ENCODE measurements around the gene HERPUD1.

The HERPUD1 gene

DNA sequence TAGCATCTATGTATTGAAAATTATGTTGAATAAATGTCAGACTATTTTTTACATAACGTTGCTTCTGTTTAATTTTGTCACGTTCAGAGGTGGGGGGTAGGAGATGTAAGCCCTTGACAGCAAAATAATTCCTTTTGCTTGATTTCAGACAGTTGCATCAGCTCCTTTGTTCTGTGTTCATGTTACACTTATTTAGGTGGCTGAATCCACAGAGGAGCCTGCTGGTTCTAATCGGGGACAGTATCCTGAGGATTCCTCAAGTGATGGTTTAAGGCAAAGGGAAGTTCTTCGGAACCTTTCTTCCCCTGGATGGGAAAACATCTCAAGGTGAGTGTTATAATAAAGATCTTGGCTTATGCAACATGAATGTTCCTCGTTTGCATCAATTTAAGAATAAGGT is 4.5 kb downstream of the HERPUD1 start:
- DNase-seq: no peak

DNA sequence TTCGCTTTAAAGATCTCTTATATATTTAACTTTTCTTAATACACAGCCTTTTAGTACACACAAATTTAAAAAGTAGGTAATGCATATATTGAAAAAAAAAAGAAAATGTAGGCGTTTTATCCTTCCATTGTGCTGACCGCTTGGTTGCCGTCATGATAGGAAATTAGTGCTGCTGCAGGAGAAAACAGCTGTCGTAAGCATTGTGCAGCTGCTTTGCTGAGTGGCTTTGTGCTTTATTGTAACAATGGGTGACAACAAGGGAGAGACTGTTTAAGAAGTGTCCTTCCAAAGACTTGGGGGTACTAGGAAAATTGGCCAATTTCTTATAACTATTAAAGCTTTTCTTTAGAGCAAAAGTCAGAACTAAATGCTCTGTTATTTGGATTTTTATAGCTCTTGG is 5.0 kb downstream of the HERPUD1 start:
- DNase-seq: no peak

DNA sequence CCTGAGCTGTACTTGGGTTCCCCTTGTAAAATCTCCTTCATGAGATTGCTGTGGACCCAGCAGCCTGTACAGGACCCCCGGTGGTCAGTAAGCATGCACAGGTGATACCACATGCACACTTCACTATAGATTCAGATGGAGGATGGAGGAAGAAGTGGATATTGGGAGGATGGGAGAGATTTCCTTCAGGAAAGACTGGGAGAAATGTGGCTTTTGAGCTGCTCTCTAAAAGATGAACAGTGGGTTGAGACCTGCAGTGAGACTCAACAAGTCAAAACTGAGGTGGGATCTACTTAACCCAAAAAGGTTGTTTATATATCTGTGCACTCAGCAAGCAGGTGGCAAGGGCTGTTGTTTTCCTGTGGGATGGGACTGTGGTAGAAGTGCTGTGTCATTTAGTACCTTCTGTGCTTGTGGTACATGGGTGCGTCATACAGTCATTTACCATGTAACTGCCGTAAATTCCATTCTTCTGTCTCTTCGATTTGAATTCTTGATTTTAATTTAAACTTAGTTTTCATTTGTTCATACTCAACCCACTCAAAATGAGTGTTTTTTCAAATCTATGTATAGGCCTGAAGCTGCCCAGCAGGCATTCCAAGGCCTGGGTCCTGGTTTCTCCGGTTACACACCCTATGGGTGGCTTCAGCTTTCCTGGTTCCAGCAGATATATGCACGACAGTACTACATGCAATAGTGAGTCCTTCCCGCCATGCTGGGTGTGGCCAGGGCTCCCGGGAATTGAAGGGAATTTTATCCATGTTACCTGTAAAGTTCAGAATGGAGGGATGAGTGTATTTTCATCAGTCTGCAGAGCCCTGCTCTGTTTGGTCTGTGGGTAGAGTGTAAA is 6.9 kb downstream of the HERPUD1 start:
- DNase-seq: no peak

DNA sequence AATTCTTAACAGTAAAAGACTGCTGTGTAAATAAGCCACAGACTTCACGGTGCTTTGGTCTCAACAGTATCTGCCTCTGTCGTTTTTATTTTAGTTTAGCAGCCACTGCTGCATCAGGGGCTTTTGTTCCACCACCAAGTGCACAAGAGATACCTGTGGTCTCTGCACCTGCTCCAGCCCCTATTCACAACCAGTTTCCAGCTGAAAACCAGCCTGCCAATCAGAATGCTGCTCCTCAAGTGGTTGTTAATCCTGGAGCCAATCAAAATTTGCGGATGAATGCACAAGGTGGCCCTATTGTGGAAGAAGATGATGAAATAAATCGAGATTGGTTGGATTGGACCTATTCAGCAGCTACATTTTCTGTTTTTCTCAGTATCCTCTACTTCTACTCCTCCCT is 7.9 kb downstream of the HERPUD1 start:
- peak; percentile 8 for DNase-seq

DNA sequence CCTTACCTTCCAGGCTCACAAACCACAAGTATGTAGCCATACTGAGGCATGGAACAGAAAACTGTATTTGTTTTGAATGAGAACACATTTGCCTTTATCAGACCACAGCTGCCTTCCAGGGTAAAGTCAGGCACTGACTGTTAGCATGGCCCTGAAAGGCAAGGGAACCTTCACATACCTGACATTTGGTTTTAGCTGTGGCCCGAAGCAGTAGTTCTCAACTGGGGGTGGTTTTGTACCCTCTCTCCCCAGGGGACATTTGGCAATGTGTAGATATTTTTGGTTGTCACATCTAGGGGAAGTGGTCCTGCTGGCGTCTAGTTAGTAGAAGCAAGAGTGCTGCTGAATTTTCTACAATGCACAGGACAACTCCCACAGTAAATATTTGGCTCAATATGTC is 9.2 kb downstream of the HERPUD1 start:
- no peak for DNase-seq

DNA sequence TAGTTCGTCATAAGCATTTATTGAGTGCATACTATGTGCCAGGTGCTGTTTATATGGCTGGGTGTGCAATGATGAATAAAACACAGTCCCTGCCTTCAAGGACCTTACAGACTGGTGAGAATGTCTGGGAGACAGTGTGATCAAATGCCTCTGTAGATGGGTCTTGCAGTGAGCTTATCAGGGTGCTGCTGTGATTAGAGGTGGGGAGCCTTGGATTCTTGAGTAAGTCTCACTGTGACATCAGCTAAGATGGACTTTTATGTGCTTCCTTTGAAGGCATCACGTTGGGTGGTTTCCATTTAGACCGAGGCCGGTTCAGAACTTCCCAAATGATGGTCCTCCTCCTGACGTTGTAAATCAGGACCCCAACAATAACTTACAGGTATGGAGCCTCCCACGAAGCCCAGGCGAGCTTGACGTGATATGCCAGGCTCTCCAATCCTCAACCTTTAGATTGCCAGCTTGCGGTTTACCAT is 10.0 kb downstream of the HERPUD1 start:
- DNase-seq: no peak

DNA sequence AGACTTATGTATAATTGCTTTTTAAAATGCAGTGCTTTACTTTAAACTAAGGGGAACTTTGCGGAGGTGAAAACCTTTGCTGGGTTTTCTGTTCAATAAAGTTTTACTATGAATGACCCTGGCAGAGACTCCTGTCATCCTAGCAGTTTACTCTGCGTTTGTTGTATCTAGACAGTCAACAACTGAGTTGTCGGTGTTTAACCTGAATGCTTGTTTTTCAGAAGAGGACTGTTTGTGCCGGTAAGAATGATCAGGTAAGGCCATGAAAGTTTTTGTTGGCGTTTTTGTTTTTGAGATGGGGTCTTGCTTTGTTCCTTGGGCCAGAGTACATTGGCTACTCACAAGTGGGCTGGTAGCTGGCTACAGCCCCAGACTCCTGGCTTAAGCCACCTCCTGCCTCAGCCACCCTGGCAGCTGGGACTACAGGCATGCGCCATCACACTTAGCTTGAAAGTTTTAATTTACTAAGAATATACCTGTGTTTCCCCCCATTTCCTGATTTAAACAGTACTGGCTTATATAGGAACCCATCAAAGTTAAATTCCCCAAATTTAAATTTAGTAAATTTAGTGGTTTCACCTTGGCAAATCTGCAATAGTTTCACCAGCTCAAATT is 11.9 kb downstream of the HERPUD1 start:
- DNase-seq: no peak

DNA sequence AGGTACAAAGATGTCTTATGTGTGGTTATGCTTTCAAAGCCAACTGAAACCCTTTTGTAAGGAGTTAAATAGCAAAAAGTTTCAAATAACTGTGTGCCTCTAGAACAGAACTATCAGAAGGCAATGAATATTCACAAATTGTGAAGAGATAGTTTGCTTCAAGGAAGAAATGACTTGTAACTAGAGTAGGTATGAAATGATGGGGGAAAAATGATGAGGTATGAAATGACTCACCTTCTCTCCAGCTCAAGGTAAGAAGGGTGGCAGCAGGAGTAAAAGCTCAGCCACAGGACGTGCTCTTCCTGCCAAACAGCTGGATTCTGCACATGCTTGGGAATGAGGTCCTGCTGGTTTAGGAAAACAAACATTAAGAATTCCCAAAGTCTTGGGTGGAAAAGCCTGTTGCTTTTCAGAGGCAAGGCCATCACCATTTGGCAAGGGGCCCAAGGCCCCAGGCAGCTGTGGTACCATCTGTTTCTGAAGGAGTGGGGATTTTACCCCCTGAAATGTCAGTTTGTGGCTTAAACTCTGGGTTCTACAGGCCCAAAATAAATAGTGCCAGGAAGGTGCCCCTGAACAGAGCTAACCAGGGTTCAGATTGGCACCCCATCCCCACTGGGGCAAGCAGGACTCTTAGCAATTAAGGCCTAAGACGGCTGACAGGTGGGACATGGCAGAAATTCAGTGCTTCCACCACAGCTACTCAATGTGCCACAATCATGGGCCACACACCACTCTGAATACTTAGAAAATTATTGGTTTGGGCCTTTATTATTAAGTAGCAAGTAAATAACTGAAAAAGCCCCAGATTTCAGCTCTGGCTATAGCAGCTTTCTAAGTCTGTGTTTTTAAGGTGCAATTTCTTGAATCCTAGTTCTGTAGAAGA is 13.3 kb downstream of the HERPUD1 start:
- no peak for DNase-seq

DNA sequence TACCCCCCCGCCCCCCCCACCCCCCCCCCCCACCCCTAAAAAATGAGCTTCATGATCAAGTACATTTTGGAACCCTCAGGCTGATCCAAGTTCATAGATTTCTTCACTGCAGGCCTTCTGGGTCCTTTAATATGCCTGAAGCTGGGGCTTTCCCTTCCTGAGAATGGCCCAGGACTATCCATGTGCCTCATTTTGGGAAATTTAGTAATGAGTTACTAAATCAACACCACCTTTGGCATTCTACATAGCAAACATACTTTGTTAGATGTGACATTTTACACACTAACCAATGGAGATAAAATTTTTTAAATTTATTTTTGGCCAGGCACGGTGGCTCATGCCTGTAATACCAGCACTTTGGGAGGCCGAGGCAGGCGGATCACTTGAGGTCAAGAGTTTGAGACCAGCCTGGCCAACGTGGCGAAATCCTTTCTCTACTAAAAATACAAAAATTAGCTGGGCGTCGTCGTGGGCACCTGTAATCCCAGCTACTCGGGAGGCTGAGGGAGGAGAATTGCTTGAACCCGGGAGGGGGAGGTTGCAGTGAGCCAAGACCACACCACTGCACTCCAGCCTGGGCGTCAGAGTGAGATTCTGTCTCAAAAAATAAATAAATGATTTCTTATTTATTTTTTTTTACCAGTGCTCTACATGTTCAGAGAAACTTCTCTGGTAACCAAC is 14.0 kb downstream of the HERPUD1 start:
- DNase-seq: no peak

DNA sequence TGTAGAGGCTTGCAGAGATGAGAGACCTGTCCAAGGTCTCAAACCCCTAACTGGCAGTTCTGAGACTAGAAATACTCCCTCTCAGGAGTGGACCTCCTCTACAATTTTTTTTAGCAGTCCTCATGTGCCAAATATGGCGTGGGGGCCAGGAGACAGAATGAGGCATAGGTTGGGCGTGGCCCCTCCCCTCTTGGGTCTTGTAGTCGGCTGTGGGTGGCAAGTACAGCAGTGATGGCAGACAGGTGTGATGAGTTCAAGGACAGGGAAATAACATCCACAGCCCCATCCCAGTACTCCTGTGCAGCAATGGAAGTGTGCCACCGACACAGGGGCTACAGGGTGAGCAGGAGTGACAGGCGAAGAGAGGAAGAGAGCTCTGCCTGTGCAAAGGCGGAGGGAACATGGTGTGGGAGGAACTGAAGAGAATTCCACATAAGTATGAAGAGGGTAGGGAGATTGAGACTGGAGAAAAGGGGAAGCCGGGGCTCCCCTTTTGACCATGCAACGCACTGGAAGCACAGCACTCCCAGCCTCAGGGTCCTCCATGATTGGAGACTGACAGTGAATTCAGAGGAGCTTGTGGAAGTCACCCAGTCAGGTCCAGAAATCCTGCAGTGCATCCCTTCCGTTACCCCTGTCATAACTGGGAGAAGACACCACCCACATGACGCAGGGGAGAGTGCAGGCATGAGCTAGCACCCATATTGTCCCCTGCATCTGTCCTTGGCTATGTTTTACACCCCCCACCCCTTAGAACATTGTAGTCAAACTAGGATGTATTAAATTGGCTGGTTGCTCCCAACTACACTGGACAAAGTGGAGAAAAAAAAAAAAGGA is 15.0 kb downstream of the HERPUD1 start:
- DNase-seq: no peak

DNA sequence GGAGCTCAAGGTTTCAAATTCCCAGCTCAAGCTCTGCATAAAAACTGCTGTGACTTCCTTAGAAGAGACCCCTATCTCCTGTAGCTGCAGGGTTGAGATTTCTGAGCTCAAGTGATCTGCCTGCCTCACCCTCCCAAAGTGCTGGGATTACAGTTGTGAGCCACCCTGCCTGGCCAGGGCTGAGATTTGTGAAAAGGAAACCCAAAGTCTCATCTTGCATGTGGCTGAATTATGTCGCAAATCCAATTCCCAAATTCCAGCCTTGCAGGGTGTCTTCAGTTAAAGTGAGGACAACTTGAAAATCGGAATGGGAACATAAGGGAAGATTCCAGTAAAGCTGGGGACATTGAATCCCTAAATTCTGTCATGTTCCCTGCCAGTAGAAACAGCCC is 15.7 kb downstream of the HERPUD1 start:
- DNase-seq: no peak

DNA sequence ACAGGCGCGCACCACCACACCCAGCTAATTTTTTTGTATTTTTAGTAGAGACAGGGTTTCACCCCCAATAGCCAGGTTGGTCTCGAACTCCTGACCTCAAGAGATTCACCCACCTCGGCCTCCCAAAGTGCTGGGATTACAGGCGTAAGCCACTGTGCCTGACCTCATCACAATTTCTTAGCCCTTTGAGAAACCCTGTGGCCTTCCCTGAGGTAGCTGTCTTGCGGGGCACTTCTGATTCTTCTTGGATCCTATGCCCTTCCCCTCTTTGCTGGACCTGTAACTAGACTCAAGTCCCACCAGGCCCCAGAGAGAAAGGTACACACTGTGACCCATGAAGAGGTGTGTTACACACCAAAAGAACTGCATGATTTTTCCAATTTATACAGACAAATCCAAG is 16.3 kb downstream of the HERPUD1 start:
- DNase-seq: no peak

DNA sequence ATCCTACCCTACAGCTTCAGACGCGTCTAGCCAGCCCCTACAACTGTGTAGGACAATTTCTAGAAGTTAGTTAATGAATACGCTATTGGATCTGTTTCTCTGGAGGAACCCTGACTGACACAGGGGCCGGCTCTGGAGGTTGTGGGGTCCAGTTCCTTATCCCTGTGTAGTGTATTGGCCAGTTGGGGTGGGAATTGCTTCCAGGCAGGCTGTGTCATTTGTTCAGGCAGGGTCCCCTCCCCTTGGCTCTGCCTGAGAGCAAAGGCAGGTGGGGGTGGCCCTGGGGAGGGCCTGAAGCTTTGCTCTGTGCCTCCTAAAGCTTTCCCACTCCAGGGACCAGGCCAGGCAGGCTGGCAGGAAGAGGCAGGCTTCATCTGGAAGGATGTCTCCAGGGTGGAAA is 18.1 kb downstream of the HERPUD1 start:
- DNase-seq: no peak

DNA sequence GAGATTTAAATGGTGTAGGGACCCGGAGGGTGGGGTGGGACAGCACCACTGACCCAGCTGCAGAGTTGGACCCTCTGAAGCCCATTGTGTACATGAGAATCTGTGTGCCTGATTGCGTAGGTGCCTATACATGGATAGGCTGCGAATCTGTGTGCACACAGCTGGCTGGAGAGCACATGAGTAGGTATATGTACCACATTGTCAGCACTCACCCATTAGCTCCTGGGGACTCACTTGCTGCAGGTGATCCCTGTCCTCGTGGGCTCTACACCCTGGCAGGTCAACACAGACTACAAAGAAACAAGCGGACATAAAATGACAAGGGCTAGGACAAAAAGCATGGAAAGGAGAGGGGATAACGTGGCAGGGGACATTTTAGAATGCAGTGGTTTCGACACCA is 18.5 kb downstream of the HERPUD1 start:
- no peak for DNase-seq

DNA sequence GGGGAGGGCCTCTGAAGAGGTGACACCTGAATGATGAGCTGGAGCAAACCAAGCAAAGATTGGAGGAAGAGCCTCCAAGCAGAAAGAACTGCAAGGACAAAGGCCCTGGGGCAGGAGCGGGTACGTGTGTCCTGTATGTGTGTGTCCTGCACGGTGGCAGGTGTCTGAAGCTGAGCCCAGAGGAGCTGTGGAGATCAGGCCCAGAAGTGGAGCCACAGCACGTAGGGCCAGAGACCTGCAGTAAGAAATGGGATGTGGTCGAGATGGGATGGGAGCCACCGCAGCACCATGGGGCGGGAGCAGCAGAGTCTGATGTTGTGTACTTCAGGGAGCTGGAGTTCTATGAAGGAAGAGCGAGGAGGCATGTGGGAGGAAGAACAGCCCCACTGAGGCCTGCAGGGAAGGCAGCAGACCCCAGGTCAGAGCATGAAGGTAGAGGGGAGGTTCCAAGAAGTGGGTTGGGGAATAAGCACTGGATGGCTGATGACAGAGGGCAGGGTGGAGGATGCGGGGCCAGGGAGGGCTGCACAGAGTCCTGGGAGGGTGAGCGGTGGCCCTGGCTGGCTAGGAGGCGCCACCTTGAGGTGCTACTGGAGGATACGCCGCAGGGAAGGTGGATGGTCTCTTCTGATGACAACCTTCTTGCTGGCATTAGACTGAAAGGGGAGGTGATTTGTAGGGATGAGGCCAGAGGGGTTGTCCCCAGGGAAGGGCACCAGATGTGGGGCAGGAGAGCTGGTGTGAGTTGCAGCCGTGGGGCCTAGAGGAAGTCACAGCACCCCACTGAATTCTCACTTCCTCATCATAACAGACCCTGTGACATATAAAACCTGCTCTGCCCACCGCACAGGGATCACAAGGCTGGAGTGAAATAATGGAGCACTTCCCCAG is 19.2 kb downstream of the HERPUD1 start:
- DNase-seq: no peak

DNA sequence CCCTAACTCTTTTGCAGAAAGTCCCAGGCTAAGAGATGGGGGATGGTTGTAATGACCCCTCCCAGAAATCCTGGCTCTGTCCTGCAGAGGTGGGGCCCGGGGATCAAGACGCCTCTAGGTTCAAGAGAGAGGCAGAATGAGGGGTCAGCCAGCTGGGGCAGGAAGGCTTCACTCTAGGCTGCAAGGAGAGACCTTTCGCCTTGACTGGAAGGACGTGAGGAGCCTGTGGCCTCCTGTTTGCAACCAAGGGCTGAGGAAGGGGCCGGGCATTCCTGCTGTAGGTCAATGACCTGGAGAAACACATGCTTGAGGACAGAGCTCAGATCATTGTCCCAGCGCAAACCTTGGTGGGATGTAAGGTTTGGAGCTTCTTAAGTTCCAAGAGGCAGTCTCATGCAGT is 21.1 kb downstream of the HERPUD1 start:
- DNase-seq: no peak

DNA sequence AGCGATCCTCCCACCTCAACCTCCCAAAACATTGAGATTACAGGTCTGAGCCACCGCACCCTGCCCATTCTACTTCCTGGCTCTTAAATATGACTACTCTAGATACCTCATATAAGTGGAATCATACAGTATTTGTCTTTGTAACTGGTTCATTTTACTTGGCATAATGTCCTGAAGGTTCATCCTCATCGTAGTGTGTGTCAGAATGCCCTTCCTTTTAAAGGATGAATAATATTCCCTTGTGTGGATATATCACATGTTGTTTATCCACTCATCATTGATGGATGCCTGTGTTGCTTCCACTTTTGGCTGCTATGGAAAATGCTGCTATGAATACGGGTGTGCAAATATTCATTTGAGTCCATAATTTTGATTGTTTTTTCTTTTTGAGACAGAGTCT is 24.1 kb downstream of the HERPUD1 start:
- DNase-seq: no peak

DNA sequence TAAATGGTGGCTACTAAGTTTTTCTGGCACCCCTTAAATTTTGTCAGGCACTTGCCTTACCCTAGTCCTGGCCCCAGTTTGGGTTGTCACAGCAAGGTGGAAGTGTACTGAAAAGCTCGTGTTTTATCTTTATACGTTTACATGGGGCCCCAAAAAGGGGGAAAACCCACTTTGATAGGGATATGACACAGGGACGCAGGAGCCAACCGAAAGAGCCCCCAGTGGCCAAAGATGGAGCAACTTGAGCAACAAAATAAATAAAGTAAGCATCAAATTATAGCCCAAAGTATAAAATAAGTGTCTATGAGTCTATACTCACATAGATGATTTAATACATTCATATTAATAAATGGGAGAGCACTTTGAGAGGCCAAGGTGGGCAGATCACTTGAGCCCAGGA is 24.8 kb downstream of the HERPUD1 start:
- no peak for DNase-seq

DNA sequence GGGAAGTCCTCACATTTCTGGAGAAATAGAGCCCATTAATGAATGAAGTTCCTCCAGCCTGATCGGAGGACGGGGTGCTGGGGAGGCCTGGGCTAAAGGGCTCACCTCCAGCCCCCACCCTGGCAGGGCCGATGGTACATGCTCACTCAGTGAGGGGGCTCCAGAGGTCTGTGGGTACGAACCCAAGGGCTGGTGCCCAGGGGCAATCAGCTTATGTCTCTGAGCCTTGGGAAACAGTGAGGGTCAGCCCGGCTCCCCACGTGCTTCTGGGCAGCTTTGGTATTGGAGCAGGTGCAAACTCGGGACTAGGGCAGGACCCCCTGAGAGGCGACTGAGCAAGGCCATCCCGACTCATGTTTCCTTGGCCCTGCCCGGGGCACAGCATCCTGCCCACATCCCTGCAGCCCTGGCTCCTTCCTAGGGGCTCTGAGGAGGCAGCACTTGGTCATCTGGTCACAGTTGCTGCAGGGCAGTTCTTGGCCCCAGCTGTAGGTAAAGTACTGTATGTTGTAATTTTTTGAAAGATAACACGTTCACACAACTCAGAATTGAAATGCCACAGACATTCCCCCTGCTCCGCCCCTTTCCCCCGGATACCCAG is 28.8 kb downstream of the HERPUD1 start:
- DNase-seq: no peak

DNA sequence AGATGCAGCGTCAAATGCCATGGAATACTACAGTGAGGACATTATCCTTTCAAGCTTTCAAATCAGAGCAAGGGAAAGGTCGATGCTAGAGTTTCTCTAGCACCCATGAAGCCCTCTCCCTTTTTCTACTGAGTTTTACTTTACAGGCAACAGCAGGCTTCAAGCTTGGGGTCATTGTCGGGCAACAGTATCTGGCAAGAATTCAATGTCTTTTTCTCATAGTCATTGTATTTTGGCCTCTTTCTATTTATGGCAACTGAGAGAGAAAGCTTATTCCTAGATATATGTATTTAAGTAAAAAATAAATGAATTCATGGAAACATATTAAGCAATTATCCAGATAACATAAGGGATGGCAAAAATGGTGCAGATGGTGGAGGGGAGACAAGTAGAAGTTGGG is 29.4 kb downstream of the HERPUD1 start:
- no peak for DNase-seq

DNA sequence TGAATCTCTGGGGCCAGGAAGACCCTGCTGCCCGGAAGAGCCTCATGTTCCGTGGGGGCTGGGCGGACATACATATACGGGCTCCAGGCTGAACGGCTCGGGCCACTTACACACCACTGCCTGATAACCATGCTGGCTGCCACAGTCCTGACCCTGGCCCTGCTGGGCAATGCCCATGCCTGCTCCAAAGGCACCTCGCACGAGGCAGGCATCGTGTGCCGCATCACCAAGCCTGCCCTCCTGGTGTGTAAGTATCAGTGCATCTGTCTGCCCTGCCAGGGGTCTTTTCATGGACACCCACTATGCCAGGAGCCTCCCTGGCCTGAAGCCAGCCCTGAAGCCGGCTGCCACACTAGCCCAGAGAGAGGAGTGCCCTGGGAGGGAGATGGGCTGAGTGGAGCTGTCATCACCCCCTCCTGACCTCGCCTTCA is 29.9 kb downstream of the HERPUD1 start, which contains the start of gene CETP:
CETP (plus strand) TSS at position 100 of the 431 bp plus-strand sequence; CDS start at position 130, 30 bp downstream.
- no peak for DNase-seq
